H9 (cell line): ENCODE measurements around the gene SPEM3. TPM values are rescaled to one million over a fixed set of nuclear protein-coding genes. Genes with fewer than 3 reads are reported as not detected.

ENCODE experiments used
- DNase-seq: peaks from one replicate; pipeline ENCODE4 v3.0.0-alpha.2; 2017
- H2AFZ ChIP-seq: one replicate; pipeline ENCODE4 v1.6.1; 2013; ENCODE audit warnings: mild to moderate bottlenecking, low read length, control low read depth, moderate library complexity
- H2AK5ac ChIP-seq: 2 replicates; pipeline ENCODE4 v1.6.1; 2013; ENCODE audit warnings: low read length, control low read depth, mixed read lengths; ENCODE audit not compliant: insufficient read length
- H2BK120ac ChIP-seq: one replicate; pipeline ENCODE4 v1.6.1; 2013; ENCODE audit warnings: low read depth, mild to moderate bottlenecking, low read length, control low read depth, inconsistent platforms; ENCODE audit not compliant: poor library complexity, severe bottlenecking
- H2BK12ac ChIP-seq: 2 replicates; pipeline ENCODE4 v1.6.1; 2013; ENCODE audit warnings: low read length, control low read depth, mixed read lengths, low read depth; ENCODE audit not compliant: insufficient read length
- H2BK15ac ChIP-seq: 2 replicates; pipeline ENCODE4 v1.6.1; 2013; ENCODE audit warnings: low read depth, low read length, control low read depth
- H2BK20ac ChIP-seq: one replicate; pipeline ENCODE4 v1.6.1; 2013; ENCODE audit warnings: low read depth, mild to moderate bottlenecking, low read length, control low read depth, inconsistent platforms; ENCODE audit not compliant: poor library complexity, severe bottlenecking
- H2BK5ac ChIP-seq: 2 replicates; pipeline ENCODE4 v1.6.1; 2013; ENCODE audit warnings: low read length, control low read depth, mixed read lengths; ENCODE audit not compliant: insufficient read length
- H3K14ac ChIP-seq: 2 replicates; pipeline ENCODE4 v1.6.1; 2013; ENCODE audit warnings: low read length, control low read depth; ENCODE audit not compliant: insufficient read depth
- H3K18ac ChIP-seq: 2 replicates; pipeline ENCODE4 v1.6.1; 2013; ENCODE audit warnings: low read depth, mild to moderate bottlenecking, mixed read lengths, low read length, control low read depth; ENCODE audit not compliant: insufficient read length
- H3K23ac ChIP-seq: 2 replicates; pipeline ENCODE4 v1.6.1; 2013; ENCODE audit warnings: low read length, control low read depth, mixed read lengths, low read depth; ENCODE audit not compliant: insufficient read length
- H3K23me2 ChIP-seq: 2 replicates; pipeline ENCODE4 v1.6.1; 2013; ENCODE audit warnings: low read depth, mild to moderate bottlenecking, mixed read lengths, low read length, control low read depth; ENCODE audit not compliant: insufficient read length, poor library complexity, severe bottlenecking
- H3K27ac ChIP-seq: 2 replicates; pipeline ENCODE4 v1.5.1; 2013; ENCODE audit warnings: low read length, control low read depth, mixed read lengths, low read depth; ENCODE audit not compliant: insufficient read length
- H3K27me3 ChIP-seq: 2 replicates; pipeline ENCODE4 v1.6.1; 2013; ENCODE audit warnings: low read length, control low read depth, inconsistent platforms; ENCODE audit not compliant: insufficient read depth
- H3K4ac ChIP-seq: 2 replicates; pipeline ENCODE4 v1.6.1; 2013; ENCODE audit warnings: low read depth, mild to moderate bottlenecking, control low read depth, inconsistent platforms, low read length, moderate library complexity
- H3K4me1 ChIP-seq: 2 replicates; pipeline ENCODE4 v1.6.1; 2013; ENCODE audit warnings: low read length, control low read depth, inconsistent platforms; ENCODE audit not compliant: insufficient read depth
- H3K4me2 ChIP-seq: 2 replicates; pipeline ENCODE4 v1.6.1; 2013; ENCODE audit warnings: low read length, control low read depth, mixed read lengths; ENCODE audit not compliant: insufficient read length, insufficient read depth
- H3K56ac ChIP-seq: 2 replicates; pipeline ENCODE4 v1.6.1; 2013; ENCODE audit warnings: low read depth, mild to moderate bottlenecking, mixed read lengths, low read length, control low read depth; ENCODE audit not compliant: insufficient read length
- H3K79me1 ChIP-seq: 2 replicates; pipeline ENCODE4 v1.6.1; 2013; ENCODE audit warnings: low read depth, mild to moderate bottlenecking, moderate library complexity, low read length, control low read depth, inconsistent platforms; ENCODE audit not compliant: insufficient read depth, poor library complexity, severe bottlenecking
- H3K79me2 ChIP-seq: 2 replicates; pipeline ENCODE4 v1.6.1; 2013; ENCODE audit warnings: low read length, control low read depth, inconsistent platforms; ENCODE audit not compliant: insufficient read depth
- H3K9ac ChIP-seq: 2 replicates; pipeline ENCODE4 v1.6.1; 2013; ENCODE audit warnings: low read length, control low read depth, mixed read lengths; ENCODE audit not compliant: insufficient read length; ENCODE audit errors: extremely low read depth
- H3K9me3 ChIP-seq: one replicate; pipeline ENCODE4 v1.6.1; 2013; ENCODE audit warnings: low read depth, low read length, inconsistent platforms; ENCODE audit not compliant: control insufficient read depth
- H3T11ph ChIP-seq: one replicate; pipeline ENCODE4 v1.6.1; 2013; ENCODE audit warnings: mild to moderate bottlenecking, low read length, control low read depth, inconsistent platforms
- H4K20me1 ChIP-seq: one replicate; pipeline ENCODE4 v1.6.1; 2013; ENCODE audit not compliant: control insufficient read depth, insufficient read length, insufficient read depth
- H4K5ac ChIP-seq: 2 replicates; pipeline ENCODE4 v1.6.1; 2013; ENCODE audit warnings: low read depth, mild to moderate bottlenecking, mixed read lengths, low read length, control low read depth; ENCODE audit not compliant: insufficient read length
- H4K8ac ChIP-seq: replicated peaks from 2 replicates; pipeline ENCODE4 v1.6.1; 2013; ENCODE audit warnings: low read length, control low read depth, mixed read lengths, low read depth; ENCODE audit not compliant: insufficient read length
- H4K91ac ChIP-seq: 2 replicates; pipeline ENCODE4 v1.6.1; 2013; ENCODE audit warnings: low read depth, mild to moderate bottlenecking, moderate library complexity, mixed read lengths, low read length, control low read depth; ENCODE audit not compliant: insufficient read length
- H3K27ac Mint-ChIP-seq, 3 experiments: 2 replicates in 2 of 3; 3 replicates in 1 of 3; pipeline ENCODE4 v1.8.0; 2020 to 2021; ENCODE audit warnings: mixed read lengths in 3 of 3, mild to moderate bottlenecking in 1 of 3, moderate library complexity in 1 of 3
- H3K27me3 Mint-ChIP-seq: 2 replicates; pipeline ENCODE4 v1.8.0; 2021; ENCODE audit warnings: low read depth, mild to moderate bottlenecking, moderate library complexity, mixed read lengths
- H3K36me3 Mint-ChIP-seq, 3 experiments: 2 replicates in 2 of 3; 3 replicates in 1 of 3; pipeline ENCODE4 v1.8.0; 2020 to 2021; ENCODE audit warnings: low read depth in 3 of 3, mixed read lengths in 3 of 3; ENCODE audit not compliant: insufficient read depth in 1 of 3
- H3K4me1 Mint-ChIP-seq, 2 experiments: 2 replicates each; pipeline ENCODE4 v1.8.0; 2020; ENCODE audit warnings: mixed read lengths in 2 of 2
- H3K4me3 Mint-ChIP-seq, 2 experiments: 2 replicates in 1 of 2; 3 replicates in 1 of 2; pipeline ENCODE4 v1.8.0; 2020 to 2021; ENCODE audit warnings: mild to moderate bottlenecking in 2 of 2, mixed read lengths in 2 of 2, moderate library complexity in 1 of 2
- H3K9me3 Mint-ChIP-seq, 2 experiments: 2 replicates in 1 of 2; 3 replicates in 1 of 2; pipeline ENCODE4 v1.8.0; 2020; ENCODE audit warnings: mild to moderate bottlenecking in 2 of 2, mixed read lengths in 2 of 2, moderate library complexity in 1 of 2
- WGBS: extraction: QIAGEN DNeasy Blood & Tissue Kit; methylation state at CpG from one replicate; pipeline ENCODE4 v1.1.7; 2013; ENCODE audit warnings: missing lambda C conversion rate, low lambda C conversion rate, mixed read lengths; ENCODE audit not compliant: insufficient read length; ENCODE audit errors: extremely low coverage; 5-methylcytosine and 5-hydroxymethylcytosine counted together
- total RNA-seq: library from RNA; stranded (reverse); gene quantifications from 2 replicates; pipeline ENCODE4 v1.2.1, GENCODE V29; 2021
- TF ChIP-seq, protein P1 (sequence below): fragments of 200-600 bp; sonication (generic); conservative IDR thresholded peaks from 3 replicates; pipeline ENCODE4 v1.8.0; 2021; ENCODE audit warnings: antibody characterized with exemption, mild to moderate bottlenecking

SPEM3 gene
- total RNA-seq, 1 experiment from 2014 or later, result not detected

DNA sequence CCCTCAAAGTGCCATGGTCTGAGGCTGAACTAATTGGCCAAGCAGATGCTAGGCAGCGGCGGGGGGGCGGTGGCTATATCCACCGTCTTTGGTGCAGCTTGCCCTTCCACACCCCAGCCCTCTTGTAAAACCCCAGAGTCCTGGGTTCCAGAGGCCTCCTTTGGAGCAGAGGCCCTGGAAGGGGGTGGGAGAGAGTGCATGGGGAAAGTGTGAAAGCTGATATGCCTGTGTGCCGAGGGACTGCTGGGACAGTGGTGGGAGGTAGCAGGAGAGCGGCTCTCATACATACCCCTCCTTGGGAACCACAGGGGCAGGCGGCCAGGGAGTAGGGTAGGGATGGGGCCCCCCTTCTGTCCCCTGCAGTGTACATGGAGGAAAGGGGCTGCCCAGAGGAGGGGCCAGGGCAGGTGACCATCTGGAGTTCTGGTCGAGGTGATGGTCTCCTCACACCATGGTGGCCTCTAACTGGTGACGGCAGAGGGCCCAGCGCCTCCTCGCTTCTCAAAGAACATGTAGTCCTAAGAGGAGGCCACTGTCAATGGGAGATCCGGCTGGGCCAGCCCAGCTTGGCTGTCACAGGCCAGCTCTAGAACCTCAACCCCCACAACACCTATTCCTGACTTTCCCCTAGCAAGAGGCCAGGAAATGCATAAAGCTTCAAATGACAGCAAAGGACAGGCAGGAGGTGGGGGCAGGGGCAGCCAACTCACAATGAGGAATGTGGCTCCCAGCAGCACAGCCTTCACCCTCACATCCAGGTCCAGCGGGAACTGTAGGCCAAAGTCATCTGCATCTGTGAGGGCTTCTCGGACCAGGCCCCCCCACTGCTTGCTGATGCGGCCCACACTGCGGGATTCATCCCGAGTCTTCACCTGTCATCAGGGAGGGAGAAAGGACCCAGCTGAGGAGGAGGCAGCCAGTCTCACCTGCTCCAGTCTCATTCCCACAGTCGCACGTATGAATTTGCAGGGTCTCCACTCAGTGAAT lies 38.4 kb upstream of the SPEM3 start:
- Histone ChIP-seq H4K8ac (no peak overlapping the region), H3K4me1 (peaks cover 7% of the 10 kb centered on the region; the same call in 1 of the 2 replicates), H3K79me2 (no peaks in the 10 kb centered on the region), H3K4ac (no peak overlapping the region), H4K20me1 (peaks cover 2% of the 10 kb centered on the region), H2AK5ac (no peak overlapping the region), H3K27ac (no peak overlapping the region), H3K4me2 (no peak overlapping the region), H3K14ac (no peak overlapping the region), H2BK5ac (no peak overlapping the region), H3K27me3 (no peaks in the 10 kb centered on the region), H3K9me3 (no peaks in the 10 kb centered on the region), H3K23ac (no peak overlapping the region), H3K18ac (no peak overlapping the region), H2BK120ac (no peak overlapping the region), H3K79me1 (no peaks in the 10 kb centered on the region), H3K9ac (no peak overlapping the region), H3T11ph (no peak overlapping the region), H3K56ac (no peak overlapping the region), H2BK15ac (no peak overlapping the region), H4K91ac (no peak overlapping the region), H2BK20ac (no peak overlapping the region), H3K23me2 (peaks cover 12% of the 10 kb centered on the region), H4K5ac (no peak overlapping the region), H2BK12ac (no peak overlapping the region), H2AFZ (no peak overlapping the region)
- peak; percentile 46 for DNase-seq
- H3K27ac Mint-ChIP-seq, result no peak overlapping the region; a peak in 1 of 7 replicates
- TF ChIP-seq, protein P1, sequence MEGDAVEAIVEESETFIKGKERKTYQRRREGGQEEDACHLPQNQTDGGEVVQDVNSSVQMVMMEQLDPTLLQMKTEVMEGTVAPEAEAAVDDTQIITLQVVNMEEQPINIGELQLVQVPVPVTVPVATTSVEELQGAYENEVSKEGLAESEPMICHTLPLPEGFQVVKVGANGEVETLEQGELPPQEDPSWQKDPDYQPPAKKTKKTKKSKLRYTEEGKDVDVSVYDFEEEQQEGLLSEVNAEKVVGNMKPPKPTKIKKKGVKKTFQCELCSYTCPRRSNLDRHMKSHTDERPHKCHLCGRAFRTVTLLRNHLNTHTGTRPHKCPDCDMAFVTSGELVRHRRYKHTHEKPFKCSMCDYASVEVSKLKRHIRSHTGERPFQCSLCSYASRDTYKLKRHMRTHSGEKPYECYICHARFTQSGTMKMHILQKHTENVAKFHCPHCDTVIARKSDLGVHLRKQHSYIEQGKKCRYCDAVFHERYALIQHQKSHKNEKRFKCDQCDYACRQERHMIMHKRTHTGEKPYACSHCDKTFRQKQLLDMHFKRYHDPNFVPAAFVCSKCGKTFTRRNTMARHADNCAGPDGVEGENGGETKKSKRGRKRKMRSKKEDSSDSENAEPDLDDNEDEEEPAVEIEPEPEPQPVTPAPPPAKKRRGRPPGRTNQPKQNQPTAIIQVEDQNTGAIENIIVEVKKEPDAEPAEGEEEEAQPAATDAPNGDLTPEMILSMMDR, result no peak
- H3K9me3 Mint-ChIP-seq, result no peaks in the 10 kb centered on the region; a peak in 1 of 5 replicates
- peaks cover 2% of the 10 kb centered on the region for H3K27me3 Mint-ChIP-seq
- peaks cover 22% of the 10 kb centered on the region in 2 experiments for H3K4me1 Mint-ChIP-seq
- H3K4me3 Mint-ChIP-seq, result no peak overlapping the region; a peak in 1 of 5 replicates
- peaks cover 27 to 56% (median 41%) of the 10 kb centered on the region in 3 experiments for H3K36me3 Mint-ChIP-seq
- WGBS, result no CpG with 5 or more reads among the region's 19 CpGs
